ENCODE results near the gene DPM2.

DPM2 gene

DNA sequence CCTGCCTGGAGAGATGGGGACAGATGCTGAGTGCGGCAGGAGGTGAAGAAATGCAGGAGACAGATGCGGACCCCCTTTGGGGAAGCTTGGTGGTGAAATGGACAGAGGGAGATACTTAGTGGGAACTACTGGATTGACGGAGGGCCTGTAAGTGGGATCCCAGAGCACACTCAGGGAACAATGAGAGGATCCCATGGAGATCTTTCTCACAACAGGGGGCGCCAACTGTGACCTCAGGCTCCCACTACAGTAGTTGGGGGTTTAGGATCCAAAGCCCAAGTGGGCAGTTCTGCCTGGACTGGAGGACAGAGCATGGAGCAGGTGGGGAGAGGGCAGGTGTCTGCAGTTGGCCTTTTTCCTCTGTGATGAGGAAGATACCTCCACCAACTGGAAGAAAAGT, 3.4 kb downstream of the DPM2 start:
- no peak for DNase-seq

DNA sequence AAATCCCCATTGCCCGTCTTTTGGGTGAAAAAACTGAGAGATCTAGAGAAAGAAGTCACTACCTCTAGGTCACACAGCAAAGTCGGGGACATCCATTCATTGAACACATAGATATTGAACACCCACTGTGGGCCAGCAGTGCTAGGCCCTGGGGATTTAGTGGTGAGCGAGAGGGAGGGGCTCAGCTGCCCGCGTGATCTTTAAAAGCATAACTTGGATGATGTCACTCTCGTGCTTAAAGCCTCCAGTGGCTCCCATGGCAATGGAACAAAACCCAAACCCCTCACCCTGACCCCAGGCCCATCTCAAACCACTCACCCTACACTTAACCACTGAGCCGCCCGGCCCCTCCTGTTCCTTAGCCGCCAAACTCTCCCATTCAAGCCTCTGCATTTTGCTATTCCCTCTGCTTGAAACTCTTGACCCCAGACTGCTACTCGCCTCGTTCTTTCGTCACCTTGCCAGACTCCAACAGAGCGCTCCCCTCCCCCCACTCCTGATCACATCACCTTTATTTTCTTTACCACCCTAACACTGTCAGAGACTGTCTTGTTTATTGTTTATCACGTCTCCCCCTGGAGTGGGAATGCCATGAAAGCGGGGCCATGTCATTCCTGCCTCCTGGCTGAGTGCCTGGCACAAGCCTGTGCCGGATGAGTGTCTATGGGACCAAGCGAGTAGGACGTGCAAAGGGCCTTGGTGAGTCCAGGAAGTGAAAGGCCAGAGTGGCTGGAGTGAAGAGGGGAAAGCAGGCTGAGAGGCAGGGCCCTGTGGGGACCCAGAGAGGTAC, 6.4 kb downstream of the DPM2 start:
- no peak for DNase-seq

DNA sequence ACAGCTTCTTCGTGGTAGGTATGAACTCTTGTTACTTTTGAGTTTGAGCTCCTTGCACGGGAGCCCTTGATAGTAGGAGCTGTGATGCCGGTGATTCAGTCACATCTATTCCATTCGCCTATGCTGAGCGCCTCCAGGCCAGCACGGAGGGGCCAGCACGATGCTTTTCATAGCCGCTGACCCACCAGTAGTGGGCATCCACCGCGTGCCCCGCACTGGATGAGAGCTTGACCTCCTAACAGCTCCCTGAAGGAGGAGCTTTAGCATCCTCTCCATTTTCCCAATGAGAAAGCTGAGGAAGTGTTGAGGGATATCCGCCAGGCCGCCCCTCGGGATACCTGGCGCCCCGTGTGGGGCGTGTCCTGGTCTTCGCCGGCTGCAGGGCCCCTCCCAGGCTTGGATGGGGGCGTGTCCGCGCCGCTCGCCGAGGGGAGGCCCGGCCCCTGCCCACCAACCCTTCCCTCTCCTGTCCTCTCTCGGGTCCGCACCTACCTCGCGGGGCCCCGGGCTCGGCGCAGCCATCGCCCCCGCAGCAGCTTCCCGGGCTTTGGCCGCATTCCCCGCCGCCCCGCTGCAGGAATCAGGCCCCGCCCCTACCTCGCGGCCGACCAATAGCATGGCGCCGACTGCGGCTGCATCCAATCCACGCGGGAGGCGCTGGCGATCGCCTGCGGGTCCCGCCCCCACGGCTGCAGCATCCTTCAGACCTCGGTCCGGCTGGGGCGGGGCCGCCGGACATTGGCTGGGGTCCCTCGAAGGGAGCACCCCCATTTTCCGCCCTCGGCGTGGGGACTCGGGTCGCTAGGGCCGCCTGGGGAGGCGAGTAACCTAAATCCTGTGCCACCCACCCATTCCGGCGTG, 7.2 kb downstream of the DPM2 start, which contains the start of gene PIP5KL1:
TSS of gene PIP5KL1 (minus strand) at position 547 of the 861 bp plus-strand sequence. CDS start at position 522, 25 bp downstream.
- peak; percentile 59 for DNase-seq

DNA sequence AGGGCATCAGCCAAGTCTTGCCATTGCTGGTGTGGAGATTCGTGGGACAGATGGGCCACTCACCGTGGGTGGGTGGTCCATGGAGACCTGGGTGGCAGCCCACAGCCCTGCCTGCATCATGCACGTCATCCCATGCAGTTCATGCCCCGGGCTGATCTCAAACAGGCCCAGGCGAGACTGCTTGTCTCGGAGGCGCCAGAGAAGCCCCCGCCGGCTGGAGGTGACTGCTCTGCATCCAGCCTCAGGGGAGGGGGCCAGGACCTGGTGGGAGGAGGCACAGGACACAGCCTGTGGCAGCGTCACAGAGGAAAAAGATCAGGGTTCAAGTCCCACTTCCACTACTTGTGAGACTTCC, 8.1 kb downstream of the DPM2 start:
- DNase-seq = no peak

DNA sequence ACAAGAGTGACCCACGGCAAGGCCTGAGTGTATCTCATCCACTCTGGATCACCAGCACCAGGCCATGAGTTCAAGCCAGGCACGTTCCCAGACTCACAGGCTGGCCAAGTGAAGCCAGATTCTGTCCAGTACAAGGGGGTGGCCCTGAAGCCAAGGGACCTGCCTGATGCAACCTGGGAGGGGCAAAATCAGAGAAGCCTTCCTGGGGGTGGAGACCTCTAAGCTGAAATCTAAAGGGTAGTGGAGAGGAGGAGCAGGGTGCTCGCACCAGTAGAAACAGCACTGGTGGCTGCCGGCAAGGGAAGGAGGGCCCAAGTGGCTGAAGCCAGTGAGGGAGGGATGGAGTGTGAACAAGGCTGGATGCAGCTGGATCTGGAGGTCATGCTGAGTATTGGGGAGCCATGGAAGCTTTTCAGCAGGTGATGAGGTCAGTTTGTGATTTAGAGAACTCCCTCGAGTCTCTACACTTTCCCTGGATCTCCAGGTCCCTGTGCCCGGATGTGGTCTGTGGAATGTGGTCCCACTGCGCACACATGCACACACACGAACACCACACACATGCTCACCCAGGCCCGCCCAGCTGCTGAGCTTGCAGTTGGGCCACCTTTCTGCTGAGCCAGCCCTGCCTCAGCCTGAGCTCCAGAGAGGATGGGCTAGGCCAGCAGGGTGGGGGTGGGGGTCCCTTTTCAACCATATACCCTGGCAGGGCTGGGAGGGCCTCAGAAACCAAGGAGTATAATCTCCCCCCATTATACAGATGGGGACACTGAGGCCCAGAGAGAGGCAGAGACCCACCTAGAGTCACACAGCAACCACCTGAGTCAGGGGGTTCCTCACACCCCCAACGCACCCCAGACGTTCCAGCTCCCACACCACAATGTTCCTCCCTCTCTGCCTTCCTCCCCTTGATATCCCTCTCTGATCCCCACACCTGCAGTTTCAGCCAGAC, 8.7 kb downstream of the DPM2 start:
- no peak for DNase-seq

DNA sequence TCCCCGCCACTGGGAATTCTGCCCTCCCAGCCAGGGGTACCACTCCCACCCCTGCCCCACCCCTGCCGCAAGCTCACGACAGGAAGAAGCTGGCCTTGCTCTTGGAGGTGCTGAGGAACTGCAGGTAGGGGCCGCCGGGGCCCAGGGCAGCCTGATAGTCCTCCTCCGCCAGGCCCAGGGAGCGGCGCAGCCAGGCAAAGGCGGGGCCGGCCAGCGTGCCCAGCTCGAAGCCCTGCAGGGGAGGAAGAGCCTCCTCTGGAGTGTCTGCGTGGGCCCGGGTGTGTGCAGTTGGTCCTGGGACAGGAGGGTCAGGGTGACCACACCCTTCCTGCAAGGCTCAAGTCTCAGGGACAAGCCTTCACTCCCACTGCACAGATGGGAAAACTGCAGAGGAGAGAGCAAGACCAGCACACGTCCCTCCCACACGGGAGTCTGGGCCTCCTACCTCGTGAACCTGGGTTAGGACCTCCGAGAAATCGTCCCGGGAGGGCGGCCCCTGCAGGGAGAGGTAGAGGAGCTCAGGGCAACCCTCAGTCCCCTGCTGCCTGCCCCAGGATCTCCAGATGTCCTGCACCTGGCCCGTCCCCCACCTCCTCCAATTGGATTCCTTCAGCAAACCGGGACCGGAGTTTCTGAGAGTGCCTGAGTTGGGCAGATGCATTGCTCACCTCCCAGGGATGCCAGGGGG, 9.5 kb downstream of the DPM2 start:
- no peak for DNase-seq

DNA sequence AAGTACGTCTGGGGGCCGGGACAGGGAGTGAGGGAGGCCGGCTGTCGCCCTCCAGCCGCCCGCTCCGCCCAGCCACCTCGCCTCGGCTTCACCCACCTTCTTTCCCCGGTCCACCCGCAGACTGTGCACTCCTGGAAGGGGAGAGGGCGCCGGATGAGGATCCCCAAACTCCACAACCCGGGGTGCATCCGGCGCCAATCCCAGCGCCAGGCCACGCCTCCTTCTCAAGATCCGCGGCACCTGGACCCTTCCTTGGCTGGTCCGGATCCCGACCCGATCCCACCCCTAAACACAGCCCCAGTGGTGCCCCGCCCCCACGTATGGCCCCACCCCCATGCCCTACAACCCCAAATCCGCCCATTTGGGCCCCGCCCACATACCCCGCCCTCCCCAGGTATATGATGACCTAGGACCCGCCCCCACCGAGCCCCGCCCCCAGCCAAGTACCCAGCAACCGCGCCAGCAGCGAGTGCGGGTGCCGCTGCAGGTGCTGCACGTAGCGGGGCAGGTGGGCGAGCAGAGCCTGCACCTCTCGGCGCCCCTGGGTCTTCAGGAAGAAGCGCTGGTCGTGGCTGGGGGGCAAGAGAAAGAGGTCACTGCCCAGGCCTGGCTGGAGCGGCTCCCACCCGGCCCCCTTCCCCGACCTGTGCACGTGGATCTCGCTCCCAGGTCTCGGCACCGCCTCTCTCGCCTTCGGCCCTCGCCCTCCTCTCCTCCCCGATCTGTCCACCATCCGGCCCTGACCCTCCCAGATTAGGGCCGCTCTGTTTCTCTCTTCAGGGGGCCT, 10.3 kb downstream of the DPM2 start:
- DNase-seq = no peak

DNA sequence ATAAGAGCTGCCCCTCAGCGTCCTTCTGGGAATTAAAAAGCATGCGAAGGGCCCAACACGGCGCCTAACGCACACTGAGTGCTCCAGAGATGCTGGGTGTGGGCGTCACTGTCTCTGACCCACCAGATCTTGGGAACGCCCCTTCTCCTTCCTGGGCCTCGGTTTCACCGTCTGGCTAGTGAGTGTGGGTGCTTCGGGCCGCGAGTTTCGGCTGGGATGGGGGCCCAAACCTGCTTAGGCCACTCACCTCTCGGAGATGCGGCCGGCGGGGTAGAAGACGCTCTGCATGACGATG, 10.8 kb downstream of the DPM2 start:
- no peak for DNase-seq

DNA sequence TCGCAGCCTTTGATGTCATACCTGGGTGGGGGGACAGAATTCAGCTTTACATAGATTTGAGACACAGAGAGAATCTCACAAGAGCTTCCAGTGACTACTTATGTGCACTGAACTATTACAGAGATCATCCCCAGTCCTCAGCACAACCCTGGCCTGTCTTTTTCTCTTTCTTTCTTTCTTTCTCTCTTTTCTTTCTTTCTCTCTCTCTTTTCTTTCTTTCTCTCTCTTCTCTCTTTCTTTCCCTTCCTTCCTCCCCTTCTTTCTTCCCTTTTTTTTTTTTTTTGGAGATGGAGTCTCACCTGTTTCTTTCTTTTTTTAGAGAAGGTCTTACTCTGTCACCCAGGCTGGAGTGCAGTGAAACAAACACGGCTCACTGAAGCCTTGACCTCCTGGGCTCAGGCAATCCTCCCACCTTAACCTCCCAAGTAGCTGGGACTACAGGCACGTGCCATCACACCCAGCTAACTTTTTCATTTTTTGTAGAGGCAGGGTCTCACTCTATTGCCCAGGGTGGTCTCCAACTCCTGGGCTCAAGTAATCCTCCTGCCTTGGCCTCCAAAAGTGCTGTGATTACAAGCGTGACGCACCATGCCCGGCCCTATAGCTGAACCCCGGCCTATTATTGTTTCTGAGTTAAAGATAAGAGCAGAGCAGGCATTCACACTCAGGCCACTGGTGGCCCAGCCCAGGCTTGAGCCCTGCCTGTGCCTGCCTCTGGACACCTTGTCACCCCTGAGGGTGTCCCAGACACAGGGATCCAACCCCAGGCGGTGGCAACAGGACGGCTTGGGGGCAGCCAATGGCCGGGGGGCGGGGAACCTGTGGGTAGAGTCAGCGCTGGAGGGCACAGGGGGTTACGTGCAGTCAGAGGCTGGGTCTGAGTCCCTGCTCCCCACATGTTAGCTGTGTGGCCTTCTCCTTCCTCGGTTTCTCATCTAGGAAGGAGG, 11.4 kb downstream of the DPM2 start:
- DNase-seq = no peak

DNA sequence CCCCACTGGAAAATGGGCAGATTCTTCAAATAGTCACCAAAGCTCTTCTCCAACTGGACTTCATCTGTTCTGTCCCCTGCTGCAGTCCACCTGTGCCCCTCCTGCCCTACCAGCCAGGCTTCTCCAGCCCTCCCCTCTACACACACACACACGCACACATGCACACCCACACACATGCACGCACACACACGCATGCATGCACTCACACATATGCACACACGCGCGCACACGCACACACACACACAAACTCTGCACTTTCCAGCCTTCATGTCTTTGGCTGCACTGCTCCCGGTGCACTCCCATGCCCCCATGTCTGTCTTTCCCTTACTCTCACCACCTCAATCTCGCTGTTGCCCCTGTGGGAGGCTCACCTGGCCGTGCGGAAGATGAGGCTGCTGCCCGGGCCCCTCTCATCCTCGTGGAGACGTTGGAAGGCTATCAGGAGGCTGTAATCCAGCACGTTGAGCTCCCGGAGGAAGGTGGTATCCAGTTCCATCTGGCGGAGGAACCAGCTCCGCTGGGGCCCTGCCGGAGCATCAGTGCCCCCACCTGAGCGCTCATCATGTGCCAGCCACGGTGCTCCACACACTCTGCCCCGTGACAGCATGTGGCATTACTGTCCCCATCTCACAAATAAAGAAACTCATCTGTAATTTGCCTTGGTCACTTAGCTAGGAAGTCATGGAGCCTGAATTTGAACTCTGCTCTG, 12.8 kb downstream of the DPM2 start:
- no peak for DNase-seq

DNA sequence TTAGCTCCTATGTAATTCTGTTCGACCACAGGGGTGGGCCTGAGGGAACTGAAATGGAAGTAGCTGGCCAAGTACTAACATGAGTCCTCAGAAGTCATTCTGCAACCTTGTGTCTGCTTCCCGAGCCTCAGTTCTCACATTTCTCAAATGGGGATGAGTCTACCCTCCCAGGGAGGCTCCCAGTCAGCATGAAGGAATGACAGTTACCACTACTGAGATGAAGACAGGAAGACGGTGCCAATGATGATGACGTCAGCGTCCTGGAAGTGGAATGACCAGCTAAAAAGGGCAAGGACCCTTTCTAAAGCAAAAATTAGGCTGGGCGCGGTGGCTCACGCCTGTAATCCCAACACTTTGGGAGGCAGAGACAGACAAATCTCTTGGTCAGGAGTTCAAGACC, 13.9 kb downstream of the DPM2 start:
- no peak for DNase-seq

DNA sequence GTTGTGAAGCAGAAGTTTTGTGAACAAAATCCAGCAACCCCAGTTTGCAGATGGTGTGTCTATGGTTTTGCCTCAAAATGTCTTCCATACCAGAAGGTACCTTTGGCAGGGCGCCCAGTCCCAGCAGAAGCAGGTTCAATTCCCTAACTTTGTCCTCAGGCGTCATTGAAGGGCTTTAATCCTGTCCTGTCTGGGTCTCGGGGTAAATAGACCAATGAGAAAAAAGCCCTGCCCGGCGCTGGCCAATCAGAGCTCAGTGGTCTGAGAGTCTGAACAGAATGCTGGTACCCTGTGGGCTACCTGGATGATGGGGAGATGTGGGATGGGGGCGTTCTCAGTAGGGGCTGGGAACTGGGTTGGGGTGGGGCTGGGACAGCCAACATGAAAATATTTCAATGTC, 14.6 kb downstream of the DPM2 start:
- no peak for DNase-seq

DNA sequence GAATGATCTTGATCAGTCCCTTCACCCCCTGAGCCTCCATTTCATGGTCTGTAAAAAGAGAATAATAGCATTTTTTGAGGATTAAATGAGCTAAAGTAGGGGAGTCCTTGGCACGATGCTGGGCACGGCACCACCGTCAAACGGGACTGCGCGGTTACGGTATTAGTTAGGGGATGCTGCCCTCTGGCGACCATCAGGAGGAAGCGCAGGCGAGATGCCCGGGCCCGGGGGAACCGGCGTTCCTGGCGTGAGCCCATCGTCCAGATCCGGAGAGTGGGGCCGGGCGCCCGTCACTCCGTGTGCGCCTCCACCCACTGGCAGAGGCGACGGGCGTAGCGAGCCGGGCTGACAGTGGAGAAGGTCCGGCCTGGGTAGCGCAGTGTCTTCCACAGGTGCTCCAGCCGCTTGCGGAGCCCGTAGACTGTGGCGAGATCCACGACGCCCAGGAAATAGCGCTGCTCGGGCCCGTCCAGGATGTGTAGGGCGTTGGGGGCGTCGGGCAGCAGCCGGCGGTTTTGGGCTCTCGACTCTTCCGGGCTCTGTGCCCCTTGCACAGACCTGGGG, 16.0 kb downstream of the DPM2 start:
- DNase-seq = no peak

DNA sequence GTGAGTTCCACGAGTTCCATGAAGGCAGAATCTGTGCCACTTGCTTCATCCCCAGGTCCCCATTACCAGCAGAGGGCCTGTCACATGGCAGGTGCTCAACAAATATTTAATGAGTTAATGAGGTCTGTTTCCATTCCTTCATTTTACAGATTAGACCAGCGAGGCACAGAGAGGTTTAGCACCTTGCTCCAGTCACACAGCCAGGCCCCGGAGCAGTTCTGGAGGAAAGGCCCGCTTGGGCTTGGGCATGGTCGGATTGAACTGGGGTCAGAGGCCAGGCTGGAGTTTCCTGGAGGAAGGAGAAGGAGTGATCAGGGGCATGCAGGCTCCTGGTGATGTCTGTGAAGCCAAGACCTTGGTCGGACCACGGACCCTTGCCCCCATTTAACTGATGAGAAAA, 16.9 kb downstream of the DPM2 start:
- no peak for DNase-seq

DNA sequence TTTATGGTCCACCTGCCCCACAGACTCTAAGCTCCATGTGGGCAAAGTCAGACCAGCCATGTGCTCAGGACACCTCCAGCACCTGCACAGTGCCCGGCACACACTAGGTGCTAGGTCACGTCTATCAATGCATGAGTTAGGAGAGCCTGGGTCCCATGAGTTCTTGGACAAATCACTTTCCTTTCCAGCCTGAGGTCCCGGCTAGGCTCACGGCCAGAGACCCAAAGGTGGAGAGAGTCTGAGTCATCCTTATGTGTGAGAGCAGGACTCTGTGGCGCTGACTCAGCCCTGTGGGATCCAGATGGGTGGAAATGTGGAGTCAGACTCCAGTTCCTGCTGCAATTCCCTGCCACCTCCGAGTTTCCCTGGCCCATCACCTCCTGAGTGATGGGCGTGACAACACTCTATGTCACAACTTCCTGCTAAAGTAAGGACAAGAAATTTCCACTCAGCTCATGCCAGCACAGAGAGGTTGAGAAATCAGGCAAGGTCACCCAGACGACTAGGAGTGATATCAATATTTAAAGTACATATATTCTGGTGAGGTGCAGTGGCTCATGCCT, 18.3 kb downstream of the DPM2 start:
- DNase-seq = no peak

DNA sequence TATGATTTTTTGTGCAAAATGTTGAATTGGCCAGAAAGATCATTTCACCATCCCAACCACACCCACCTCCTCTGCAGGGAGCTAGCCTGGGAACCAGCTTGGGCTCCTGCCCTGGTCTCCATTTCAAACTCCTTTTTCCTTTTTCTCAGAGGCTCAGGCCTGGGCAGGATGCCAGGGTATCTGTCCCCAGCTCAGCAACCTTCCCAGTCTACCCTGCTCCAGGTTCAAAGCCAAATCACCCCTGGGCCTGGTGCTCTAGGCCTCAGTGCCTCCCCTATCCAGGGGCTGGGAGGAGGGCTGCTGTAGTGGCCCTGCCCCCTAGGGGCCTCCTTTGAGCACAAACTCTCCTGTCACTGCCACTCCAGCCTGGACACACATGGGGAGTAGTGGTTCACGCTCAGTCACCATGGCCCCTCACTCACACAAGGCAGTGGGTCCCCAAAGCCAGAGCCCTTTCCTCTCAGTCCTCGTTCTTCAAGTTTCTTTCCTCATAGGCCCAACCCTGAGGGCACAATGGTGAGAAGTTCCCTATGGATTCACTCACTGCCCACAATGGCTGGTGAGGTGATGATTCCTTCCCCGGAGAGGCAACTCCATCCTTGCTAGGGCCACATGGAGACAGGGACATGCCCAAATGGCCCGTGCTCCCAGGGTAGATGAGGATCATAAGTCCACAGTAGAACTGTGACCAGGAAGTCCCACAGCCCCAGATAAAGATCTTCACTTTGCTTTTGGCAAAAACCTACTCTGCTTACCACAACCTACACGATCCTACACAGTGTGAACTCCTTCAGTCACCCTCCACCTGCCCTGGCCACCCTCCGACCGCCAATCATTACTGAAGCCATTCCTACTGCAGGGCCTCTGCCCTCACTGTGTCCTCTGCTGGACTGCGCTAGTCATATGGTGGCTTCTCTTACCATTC, 19.2 kb downstream of the DPM2 start:
- no peak for DNase-seq

DNA sequence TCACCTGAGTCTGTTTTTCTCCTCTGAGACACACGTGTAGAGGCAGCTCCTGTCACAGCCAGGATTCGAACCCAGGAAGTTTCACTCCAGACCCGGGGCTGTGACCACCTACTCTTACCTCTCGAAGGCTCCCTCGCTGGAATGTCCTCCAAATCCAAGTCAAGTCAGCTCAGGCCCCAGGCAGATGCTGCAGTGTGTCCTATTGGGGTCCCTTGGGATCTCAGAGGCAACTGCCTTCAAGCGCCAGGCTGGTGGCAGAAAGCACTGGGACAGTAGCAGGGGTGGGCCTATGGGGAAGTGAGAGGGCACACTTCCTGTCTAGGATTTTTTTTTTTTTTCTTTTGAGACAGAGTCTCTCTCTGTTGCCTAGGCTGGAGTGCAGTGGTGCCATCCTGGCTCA, 20.1 kb downstream of the DPM2 start:
- DNase-seq = no peak
